Skeletal muscle cell (primary cell): ENCODE data around the gene CDC37.
A peak's percentile ranks its signal among the peaks of the same experiment; 100 is the strongest.

Experiments
- DNase-seq: peaks from one replicate; pipeline ENCODE4 v3.0.0-alpha.2; 2010; ENCODE audit warnings: low read depth
- H3K4me3 ChIP-seq: 2 replicates; pipeline ENCODE4 v1.5.1; 2011; ENCODE audit warnings: low read depth, mild to moderate bottlenecking, control low read depth, low read length, moderate library complexity

CDC37 gene

DNA sequence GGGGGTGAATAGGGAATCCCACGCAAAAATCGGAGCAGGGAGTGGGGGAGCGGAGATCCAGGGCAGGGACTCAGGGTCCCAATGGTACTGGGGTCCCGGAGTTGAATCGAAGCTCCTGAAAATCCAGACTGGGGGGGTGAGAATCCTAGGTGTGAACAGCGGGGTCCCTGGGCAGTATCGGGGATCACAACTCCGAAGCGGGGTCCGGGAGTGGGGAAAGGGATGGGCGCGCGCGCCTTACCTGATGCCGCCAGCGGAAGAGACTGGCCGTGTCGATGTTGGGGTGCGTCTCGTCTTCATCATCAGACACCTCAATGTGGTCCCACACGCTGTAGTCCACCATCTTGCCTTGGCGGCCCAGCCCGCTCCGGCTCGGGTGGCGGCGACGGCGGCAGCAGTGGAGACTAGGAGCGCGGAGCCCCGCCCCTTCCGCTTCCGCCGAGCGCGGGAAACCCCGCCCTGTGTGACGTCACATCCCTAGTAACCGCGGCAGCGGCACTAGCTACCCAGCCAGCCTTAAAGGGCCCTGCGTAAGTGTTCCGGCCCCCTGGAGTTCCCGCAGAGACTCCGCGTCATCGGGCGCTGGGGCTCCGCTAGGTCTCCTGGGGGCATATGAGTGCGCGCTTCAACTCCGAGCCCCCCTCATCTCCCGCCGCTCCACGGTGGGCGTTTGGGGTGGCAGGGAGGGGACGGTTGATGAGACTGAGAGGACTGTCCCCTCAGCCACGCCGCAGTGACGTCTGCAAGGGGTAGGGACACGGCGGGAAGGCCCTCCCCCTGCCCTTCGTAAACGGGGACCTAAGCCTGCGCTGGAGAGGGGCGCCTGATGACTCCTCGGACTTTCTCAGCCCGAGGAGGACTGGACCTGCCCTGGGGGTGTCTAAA lies at the start of gene CDC37:
CDC37 (minus strand) TSS at position 406 of the 885 bp plus-strand sequence; CDS start at position 343, 63 bp downstream.
- H3K4me3 ChIP-seq, result peak within 1 kb of the TSS; percentile 100
- DNase-seq, result peak; percentile 85

DNA sequence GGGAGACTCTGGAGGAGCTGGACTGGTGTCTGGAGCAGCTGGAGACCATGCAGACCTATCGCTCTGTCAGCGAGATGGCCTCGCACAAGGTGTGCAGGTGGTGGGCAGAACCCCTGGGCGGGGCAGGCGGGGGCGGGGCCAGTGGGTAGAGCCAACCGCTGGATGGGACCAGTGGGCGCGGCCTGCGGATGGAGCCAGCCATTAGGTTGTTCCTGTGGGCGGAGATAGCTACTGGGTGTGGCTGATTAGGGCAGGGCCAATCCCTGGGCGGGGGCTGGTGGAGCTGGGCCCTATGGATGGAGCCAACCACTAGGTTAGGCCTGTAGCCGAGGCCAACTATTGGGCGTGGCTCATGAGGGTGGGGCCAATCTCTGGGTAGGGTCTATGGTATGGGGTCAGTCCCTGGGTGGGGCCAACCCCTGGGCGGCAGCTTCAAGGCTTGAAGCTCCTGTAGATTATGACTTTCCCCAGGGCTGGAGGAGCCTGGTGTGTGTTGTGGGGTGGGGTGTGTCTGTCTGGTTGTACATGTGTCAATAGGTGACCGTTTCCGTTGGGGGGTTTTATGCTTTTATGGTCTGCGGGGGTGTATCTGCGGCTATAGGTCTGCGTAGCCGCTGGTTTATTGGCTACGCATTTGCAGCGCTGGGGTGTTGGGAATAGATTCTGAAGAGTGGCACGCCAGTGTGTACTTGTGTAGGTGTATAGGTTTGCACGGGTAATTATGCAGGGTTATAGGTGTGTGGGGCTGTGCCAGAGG lies 47.7 kb upstream of the CDC37 start:
- DNase-seq, result no peak
- no peak overlapping the region for H3K4me3 ChIP-seq

DNA sequence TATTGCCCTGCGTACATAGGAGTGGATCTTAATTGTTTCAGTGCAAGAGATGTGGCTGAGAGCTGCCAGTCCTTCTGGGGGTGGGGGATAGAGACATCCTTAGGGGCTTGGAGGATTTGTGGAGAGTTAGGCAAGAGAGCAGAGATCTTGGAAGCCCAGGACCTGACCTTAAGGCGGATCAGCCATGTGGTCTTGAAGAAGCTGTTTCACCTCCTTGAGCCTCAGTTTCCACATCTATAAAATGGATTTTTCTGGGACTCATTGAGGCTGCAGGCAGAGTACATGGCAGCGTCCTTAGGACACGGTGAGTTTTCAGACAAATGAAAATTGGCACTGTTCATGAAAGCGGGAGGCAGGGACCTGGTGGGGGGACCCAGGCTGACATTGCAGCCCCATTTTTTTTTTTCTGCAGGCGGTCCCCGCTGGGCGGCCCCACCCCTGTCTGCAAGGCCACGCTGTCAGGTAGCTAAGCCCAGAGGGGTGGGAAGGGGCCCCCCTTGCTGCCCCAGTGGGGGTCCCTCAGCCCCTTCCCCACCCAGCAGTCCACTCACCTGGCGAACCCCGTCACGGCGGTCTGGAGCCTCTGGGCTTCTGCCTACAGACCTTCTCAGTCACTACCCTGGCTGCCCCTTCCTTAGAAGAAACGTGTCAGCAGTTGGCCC lies 47.0 kb upstream of the CDC37 start:
- no peak overlapping the region for H3K4me3 ChIP-seq
- no peak for DNase-seq

DNA sequence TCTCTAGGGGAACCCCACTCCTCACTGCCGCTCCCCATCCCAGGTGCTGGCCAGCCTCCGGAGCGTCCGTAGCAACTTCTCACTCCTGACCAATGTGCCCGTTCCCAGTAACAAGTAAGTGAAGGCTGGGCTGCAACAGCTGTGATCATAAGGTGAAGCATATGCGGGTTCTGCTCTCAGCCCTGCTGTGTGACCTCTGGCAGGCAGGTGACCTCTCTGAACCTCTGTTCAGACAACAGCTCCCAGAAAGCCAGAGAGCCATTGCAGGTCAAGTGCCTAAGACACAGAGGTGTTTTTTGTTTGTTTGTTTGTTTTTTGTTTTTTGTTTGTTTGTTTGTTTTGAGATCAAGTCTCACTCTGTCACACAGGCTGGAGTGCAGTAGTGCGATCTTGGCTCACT lies 45.7 kb upstream of the CDC37 start:
- H3K4me3 ChIP-seq, result no peak overlapping the region
- DNase-seq, result no peak

DNA sequence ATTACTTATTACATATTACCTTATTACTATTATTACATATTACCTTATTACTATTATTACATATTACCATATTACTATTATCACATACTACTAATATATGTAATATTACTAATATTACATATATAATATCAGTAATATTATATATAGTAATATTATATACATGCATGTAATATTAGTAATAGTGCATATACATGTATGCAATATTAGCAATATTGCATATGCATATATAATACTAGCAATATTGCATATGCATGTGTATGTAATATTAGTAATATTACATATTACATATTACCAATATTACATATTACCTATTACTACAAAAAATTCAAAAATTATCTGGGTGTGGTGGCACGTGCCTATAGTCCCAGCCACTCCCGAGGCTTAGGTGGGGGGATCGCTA lies 39.4 kb upstream of the CDC37 start:
- DNase-seq, result no peak
- H3K4me3 ChIP-seq, result no peak overlapping the region

DNA sequence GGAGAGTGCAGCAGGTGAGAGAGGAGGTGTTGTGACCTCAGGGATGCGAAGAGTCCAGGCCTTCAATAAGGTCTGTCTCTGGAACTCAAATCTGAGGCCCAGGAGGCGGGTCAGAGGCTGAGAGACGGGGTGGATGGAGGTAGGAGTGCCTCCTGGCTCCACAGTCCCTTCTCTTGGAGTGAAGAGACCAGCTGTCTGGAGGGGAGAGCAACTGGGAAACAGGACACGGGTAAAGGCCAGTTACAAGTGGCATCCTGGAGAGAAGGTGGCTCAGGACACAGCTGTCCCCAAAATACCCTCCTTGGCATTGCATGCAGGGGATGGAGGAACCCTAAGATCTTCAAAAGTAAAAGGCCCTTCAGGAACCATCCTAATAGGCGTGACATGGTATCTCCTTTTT lies 36.2 kb upstream of the CDC37 start:
- H3K4me3 ChIP-seq, result no peak overlapping the region
- DNase-seq, result no peak

DNA sequence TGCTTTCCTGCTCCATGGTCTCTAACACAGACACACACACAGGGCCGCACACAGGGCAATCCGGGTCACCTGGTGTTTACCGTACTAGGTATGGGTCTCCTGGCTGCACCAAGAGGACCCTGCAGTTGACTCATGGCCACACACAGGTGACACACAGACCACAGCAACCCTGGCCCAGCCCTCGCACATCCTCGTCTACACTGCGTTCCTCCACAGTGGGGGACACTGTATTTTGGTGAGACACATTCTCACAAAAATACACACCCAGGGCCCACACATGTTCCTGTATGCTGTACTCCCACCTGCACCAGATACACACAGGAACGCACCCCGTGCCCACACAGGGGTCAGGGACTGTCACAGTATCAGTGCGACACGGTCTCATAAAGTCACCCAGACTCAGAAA lies 29.8 kb upstream of the CDC37 start:
- no peak overlapping the region for H3K4me3 ChIP-seq
- DNase-seq, result no peak

DNA sequence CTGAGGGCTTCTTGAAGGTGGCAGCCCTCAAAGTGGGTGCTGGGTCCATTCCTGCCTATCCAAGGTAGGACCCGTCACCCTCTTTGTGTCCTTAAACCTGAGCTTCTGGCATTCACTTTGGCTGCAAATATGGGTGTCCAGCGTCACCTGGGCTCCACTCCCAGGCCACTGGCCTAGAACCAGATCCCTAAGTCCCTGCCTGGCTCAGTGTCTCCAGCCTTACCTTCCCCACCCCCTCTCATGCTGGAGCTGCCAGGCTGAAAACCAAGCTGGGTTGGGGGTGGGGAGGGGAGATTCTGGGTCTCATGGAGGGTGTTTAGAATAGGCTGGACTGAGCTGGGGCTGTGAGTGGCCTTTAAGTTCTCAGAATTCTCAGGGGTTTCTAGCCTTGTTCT lies 29.4 kb upstream of the CDC37 start:
- DNase-seq, result no peak
- peak overlapping the region; percentile 58 for H3K4me3 ChIP-seq

DNA sequence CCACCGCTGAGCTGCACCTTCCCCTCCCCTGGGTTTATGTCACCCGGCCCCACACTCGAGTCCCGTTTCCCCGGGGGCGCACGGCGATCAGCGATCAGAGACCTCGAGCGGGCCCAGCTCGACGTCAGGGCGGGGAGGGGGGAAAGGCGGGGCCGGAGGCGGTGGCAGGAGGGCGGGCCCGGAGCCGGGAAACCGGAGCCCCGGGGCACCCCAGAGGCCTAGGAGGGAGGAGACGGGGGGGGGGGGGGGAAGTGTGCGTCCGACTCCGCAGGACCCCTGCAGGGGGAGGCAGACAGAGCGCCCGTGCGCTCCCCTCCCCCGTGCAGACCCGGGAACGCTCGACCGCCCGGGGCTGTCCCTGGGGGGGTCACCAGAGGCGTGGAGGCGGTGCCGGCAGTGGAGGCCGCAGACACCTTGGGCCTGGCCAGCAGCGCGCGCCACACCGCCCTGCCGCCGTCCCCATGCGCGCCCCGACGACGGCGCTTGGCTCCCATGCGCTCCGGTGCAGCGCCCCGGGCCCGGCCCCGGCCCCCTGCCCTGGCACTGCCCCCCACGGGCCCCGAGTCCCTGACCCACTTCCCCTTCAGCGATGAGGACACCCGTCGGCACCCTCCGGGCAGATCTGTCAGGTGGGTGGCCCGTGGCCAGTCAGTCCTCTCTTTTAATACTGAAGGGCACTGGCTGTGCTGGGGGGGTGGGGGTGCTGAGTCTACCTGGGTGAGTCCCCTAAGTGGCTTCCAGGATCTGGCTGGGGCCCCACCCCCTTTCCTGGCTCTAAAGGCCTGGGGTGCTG lies 28.8 kb upstream of the CDC37 start:
- no peak for DNase-seq
- peak overlapping the region; percentile 58 for H3K4me3 ChIP-seq

DNA sequence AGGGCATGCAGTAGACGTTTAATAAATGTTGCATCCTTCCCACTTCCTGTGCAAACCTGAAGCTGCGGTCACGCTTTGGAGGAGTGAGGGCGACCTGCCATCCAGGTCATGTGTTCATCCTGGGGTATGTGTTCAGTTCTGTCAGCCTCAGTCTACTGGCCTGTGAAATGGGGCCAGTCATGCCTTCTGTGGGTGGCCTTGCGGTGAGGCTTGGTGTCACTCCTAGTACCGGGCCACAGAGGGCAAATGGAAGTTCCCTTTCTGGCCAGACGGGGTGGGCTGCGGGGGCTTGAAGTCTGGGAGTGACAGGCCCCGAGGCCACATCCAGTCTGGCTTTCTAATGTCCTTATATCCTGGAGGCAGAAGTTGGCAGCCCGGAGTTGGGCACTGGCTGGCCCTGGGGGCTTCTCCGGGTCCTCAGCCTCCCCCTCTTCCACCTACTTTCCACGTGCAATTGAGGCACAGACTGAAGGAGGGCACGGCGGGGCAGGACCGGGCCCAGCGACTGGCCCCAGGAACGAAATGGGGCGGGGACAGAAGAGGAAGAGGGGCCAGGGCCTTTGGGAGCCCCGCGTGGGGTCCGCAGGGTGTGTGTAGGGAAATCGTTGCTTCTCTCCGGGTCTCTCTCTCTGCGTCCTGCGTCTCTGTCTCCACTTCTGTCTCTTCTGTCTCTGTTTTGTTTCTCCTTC lies 28.1 kb upstream of the CDC37 start:
- no peak for DNase-seq

DNA sequence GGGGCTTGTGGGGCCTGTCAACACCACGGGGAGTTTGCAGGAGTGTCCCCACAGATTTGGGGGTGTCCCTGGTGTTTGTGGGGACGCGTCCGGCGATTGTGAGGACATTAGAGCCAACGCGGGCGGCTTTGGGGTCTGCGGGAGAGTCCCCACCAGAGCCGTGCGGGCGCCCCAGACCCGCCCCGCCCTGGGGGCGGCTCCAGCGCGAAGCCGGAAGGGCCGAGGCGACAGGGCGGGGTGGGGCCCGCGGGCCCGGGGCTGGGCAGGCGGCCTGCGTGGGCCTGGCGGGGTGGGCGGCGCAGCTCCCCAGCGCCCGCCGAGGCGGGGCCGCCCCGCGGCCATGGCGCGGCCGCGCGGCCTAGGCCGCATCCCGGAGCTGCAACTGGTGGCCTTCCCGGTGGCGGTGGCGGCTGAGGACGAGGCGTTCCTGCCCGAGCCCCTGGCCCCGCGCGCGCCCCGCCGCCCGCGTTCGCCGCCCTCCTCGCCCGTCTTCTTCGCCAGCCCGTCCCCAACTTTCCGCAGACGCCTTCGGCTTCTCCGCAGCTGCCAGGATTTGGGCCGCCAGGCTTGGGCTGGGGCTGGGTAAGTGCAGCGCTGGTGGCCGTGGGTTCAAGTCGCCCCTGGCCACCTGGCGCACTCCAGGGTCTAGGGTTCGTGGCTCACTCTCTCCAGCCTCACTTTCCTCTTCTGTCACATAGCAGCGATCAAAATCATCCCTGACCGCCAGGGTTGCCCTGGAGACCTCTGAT lies 27.3 kb upstream of the CDC37 start:
- peak overlapping the region; percentile 58 for H3K4me3 ChIP-seq
- DNase-seq, result no peak

More for the DNA sequence above, 28.1 kb upstream of the CDC37 start:
- peak overlapping the region; percentile 58 for H3K4me3 ChIP-seq

DNA sequence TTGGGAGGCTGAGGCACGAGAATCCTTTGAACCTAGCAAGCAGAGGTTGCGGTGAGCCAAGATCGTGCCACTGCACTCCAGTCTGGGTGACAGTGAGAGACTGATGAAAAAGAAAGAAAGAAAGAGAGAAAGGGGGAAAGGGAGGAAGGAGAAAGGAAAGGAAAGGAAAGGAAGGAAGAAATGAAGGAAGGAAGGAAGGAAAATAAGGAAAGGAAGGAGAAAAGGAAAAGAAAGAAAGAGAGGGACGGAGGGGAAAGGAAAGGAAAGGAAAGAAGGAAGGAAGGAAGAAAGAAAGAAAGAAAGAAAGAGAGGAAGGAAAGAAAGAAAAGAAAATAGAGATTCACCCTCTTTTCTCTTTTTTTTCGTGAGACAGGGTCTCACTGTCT lies 25.6 kb upstream of the CDC37 start:
- no peak overlapping the region for H3K4me3 ChIP-seq
- DNase-seq, result no peak

DNA sequence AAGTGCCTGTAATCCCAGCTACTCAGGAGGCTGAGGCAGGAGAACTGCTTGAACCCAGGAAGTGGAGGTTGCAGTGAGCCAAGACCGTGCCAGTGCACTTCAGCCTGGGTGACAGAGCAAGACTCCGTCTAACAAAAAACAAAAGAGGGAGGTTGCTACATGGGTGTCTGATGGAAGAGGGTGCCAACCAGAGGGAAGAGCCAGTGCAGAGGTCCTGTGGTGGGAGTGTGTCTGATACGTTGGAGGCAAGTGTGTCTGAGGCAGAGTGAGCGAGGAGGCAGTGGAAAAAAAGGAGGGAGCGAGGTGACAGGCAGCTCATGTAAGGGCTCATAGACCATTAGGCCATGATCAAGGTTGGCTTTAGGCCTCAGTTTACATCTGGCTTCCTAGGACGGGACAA lies 23.8 kb upstream of the CDC37 start:
- DNase-seq, result no peak
- H3K4me3 ChIP-seq, result no peak overlapping the region

DNA sequence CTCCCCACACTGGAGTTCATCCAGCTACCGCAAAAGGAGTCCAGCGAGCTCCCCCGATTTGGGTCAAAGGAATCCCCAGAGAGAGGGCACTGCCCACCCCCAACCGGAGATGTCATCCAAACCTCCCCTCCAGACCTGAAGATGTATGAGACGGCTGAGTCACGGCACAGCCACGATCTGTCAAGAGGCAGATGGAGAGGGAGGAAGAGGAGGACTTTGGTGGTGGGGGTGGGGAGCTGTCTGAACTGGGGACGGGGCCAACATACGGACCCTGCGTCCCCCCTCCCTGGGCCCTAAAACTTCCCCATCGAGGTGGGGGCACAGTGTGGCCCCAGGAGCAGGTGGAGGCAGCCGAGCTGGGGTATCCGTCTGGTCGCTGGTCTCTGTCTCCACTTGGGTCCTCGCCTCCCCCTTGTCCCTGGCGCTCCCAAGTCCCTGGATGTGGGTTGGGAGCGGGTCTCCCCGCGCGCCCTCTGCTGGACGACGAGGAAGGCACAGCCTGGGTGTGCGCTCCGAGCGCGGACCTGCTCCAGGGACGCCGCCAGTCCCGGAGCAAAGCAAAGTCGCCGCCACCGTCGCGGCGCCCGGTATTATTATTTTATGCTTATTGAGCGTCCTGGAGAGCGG lies 20.8 kb upstream of the CDC37 start:
- no peak for DNase-seq
- H3K4me3 ChIP-seq, result peak overlapping the region; percentile 43

DNA sequence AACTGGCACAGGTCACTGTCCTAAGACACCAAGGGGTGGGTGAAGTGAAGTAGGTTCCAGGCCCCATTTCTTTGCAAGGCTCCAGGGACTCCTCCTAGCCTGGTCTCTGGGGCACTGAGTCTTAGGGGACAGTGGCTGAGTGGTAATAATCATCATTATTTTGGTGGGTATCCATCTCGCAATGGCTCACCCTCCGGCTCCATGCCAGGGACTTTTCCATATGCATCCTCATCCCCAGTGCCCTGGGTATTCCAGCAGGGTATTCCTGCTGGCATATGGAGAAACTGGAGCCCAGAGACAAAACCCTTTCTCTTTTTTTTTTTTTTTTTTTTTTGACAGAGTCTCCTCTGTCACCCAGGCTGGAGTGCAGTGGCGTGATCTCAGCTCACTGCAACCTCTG lies 19.5 kb upstream of the CDC37 start:
- no peak for DNase-seq
- H3K4me3 ChIP-seq, result no peak overlapping the region

DNA sequence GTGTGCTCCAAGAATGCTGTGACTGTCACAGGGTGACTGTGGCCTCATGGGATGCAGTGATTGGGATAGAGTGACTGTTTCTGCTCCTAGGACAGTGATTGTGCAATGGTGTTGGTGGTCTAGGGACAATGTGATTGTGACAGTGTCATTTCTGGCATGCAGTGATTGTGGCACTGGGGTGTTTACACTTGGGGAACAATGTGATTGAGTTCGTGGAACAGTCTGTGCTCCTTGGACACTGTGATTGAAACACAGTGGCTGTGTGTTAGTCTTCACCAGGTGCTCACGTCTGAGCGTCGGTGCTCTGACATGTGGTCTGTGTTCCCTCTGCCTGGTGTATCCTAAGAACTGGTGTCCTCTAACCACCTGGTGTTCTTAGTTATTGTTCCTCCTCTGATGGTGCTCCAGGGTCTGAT lies 18.7 kb upstream of the CDC37 start:
- no peak overlapping the region for H3K4me3 ChIP-seq
- no peak for DNase-seq

DNA sequence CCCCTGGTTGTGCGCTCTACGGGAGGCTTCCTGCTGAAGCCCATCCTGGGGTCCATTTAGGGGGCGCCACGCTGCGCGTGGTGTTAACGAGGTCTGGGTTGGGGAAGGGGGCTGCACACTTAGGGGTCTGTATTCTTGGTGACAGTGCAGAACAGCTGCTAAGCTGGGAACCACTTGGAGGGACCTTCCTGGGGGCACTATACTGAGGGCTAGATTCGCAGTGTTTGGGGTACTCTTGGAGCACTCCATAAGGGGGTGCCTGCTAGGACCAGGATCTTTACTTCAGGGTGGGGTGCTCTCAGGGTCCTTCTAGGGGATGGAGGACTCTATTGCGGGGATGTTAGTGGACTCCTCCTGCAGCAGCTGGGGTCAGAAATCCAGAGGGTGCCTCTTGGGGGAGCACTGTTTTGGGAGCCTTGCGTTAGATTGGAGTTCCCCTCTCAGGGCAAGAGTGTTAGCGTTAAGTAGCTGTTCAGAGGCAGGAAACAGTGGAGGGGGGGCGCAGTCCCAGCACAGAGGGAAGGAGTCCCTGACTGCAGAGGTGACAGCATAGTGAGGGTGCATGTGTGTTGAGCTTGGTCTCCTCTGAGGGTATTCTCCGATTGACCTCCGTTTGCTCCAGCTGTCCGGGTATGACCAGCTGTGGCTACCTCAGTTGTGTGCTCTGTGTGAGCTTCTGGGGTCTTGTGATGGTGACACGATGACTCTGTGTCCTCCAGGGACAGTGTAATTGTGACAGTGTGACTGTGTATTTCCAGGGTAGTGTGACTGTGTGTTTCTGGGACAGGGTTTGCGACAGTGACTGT lies 18.1 kb upstream of the CDC37 start:
- no peak for DNase-seq
- peak overlapping the region; percentile 54 for H3K4me3 ChIP-seq
